ENCODE results near the gene IFNAR1.
"Not testable (repeated sequence)": the region's sequence is repeated elsewhere in the genome, so short reads cannot be mapped to it uniquely, and the experiment has no call there.

Gene IFNAR1

GRCh38 chr21:33308586-33309490 is 15.9 kb upstream of the IFNAR1 start:
- Histone ChIP-seq H3K4me3 (ENCODE audit: low read depth, low read length) (no peak overlapping the region), H3K79me2 (ENCODE audit: control insufficient read depth, insufficient read depth, low read length, unreplicated experiment) (no peaks in the 10 kb centered on the region), H3K36me3 (ENCODE audit: insufficient read depth, low read length) (no peaks in the 10 kb centered on the region), H3K4me1 (ENCODE audit: control insufficient read depth, insufficient read depth, low read length, unreplicated experiment) (no peaks in the 10 kb centered on the region), H3K27me3 (ENCODE audit: insufficient read depth, low read length) (peaks cover 7% of the 10 kb centered on the region; the same call in 1 of the 2 replicates), H2AFZ (ENCODE audit: low read length, unreplicated experiment) (no peak overlapping the region), H3K27ac (ENCODE audit: low read depth, low read length) (no peak overlapping the region)

GRCh38 chr21:33309778-33310177 is 15.0 kb upstream of the IFNAR1 start:
- Histone ChIP-seq H3K36me3 (ENCODE audit: insufficient read depth, low read length) (no peaks in the 10 kb centered on the region), H3K27ac (ENCODE audit: low read depth, low read length) (no peak overlapping the region), H3K27me3 (ENCODE audit: insufficient read depth, low read length) (peaks cover 17% of the 10 kb centered on the region; the same call in 1 of the 2 replicates), H3K4me3 (ENCODE audit: low read depth, low read length) (no peak overlapping the region), H3K79me2 (ENCODE audit: control insufficient read depth, insufficient read depth, low read length, unreplicated experiment) (no peaks in the 10 kb centered on the region), H2AFZ (ENCODE audit: low read length, unreplicated experiment) (no peak overlapping the region), H3K4me1 (ENCODE audit: control insufficient read depth, insufficient read depth, low read length, unreplicated experiment) (no peaks in the 10 kb centered on the region)

DNA sequence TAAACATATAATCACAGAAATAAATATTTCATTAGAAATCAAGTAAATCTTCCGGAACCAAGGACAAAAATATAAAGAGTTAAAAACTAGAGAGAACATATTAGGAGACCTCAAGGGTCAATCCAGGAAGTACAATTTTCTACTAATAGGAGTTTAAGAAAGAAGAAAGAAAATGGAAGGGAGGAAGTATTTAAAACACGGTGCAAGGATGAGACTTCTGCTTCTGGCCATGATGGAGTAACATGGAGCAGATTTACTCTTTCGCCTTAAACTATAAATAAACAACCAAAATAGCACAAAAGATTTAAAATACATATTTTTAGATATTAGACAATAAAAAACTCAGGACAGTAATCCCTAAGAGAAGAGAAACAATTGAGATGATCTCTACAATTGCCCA is 12.6 kb upstream of the IFNAR1 start:
- H2AFZ ChIP-seq (ENCODE audit: low read length, unreplicated experiment): no peak overlapping the region
- H3K79me2 ChIP-seq (ENCODE audit: control insufficient read depth, insufficient read depth, low read length, unreplicated experiment): no peaks in the 10 kb centered on the region
- H3K27me3 ChIP-seq (ENCODE audit: insufficient read depth, low read length): peaks cover 30% of the 10 kb centered on the region
- H3K27ac ChIP-seq (ENCODE audit: low read depth, low read length): no peak overlapping the region
- no peak overlapping the region for H3K4me3 ChIP-seq (ENCODE audit: low read depth, low read length)
- H3K4me1 ChIP-seq (ENCODE audit: control insufficient read depth, insufficient read depth, low read length, unreplicated experiment): no peaks in the 10 kb centered on the region
- H3K36me3 ChIP-seq (ENCODE audit: insufficient read depth, low read length): no peaks in the 10 kb centered on the region

DNA sequence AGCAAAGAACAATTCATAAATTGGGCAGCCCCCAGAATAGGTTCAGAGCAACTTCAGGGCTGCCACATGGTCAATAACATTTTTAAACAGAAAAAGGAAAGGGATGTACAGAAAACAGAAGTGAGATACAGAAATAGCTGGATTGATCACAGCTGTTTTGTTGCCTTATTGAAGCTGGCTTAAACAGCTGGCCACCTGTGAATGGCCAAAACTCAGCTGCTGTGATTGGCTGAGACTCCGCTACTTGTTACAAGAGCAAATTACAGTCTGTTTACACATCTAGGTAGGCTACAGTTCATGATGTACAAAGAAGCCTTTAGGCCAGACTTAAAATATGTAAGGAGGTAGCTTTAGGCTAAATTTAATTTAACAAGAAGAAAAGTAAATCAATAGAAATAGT is 11.6 kb upstream of the IFNAR1 start:
- H2AFZ ChIP-seq (ENCODE audit: low read length, unreplicated experiment): no peak overlapping the region
- no peak overlapping the region for H3K27ac ChIP-seq (ENCODE audit: low read depth, low read length)
- H3K79me2 ChIP-seq (ENCODE audit: control insufficient read depth, insufficient read depth, low read length, unreplicated experiment): no peaks in the 10 kb centered on the region
- no peaks in the 10 kb centered on the region for H3K4me1 ChIP-seq (ENCODE audit: control insufficient read depth, insufficient read depth, low read length, unreplicated experiment)
- peaks cover 35% of the 10 kb centered on the region for H3K27me3 ChIP-seq (ENCODE audit: insufficient read depth, low read length)
- H3K36me3 ChIP-seq (ENCODE audit: insufficient read depth, low read length): no peaks in the 10 kb centered on the region
- no peak overlapping the region for H3K4me3 ChIP-seq (ENCODE audit: low read depth, low read length)

GRCh38 chr21:33313611-33314010 is 11.2 kb upstream of the IFNAR1 start:
- H3K36me3 ChIP-seq (ENCODE audit: insufficient read depth, low read length): no peaks in the 10 kb centered on the region
- H3K27ac ChIP-seq (ENCODE audit: low read depth, low read length): no peak overlapping the region
- H2AFZ ChIP-seq (ENCODE audit: low read length, unreplicated experiment): no peak overlapping the region
- H3K4me3 ChIP-seq (ENCODE audit: low read depth, low read length): no peak overlapping the region
- H3K79me2 ChIP-seq (ENCODE audit: control insufficient read depth, insufficient read depth, low read length, unreplicated experiment): no peaks in the 10 kb centered on the region
- H3K4me1 ChIP-seq (ENCODE audit: control insufficient read depth, insufficient read depth, low read length, unreplicated experiment): no peaks in the 10 kb centered on the region
- peaks cover 38% of the 10 kb centered on the region for H3K27me3 ChIP-seq (ENCODE audit: insufficient read depth, low read length)

- H3K27ac ChIP-seq (ENCODE audit: low read depth, low read length): no peak overlapping the region
- H3K4me1 ChIP-seq (ENCODE audit: control insufficient read depth, insufficient read depth, low read length, unreplicated experiment): no peaks in the 10 kb centered on the region
- no peaks in the 10 kb centered on the region for H3K36me3 ChIP-seq (ENCODE audit: insufficient read depth, low read length)
- no peak overlapping the region for H2AFZ ChIP-seq (ENCODE audit: low read length, unreplicated experiment)
- H3K27me3 ChIP-seq (ENCODE audit: insufficient read depth, low read length): peaks cover 38% of the 10 kb centered on the region
- H3K4me3 ChIP-seq (ENCODE audit: low read depth, low read length): no peak overlapping the region
- H3K79me2 ChIP-seq (ENCODE audit: control insufficient read depth, insufficient read depth, low read length, unreplicated experiment): no peaks in the 10 kb centered on the region
Observed at GRCh38 chr21:33314111-33314510, 10.7 kb upstream of the IFNAR1 start.

DNA sequence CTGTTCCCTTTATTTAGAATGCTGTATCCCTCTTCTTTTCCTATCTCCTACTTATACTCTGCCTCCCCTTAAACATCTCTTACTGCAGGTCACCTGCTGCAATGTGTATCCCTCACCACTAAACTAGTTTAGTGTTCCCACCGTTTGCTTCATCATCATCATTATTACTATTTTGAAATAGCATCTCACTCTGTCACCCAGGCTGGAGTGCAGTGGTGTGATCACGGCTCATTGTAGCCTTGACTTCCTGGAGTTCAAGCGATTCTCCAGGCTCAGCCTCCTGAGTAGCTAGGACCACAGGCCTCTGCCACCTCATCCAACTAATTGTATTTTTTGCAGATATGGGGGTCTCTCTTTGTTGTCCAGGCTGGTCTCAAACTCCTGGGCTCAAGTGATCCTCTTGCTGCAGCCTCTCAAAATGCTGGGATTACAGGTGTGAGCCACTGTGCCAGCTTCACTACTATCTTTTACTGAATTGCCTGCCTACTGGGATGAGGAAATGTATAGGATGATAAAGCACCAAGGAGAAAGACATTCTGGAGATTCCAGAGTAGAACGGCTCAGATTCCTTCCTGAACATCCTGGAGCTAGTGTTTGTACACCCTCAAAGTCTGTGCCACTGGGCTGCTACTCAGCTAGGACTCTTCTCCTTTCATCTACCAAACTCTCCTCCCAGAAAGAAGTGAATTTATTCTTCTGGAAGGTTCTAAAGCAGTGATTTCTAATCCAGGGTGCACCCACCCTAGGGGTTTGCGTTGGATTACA is 8.6 kb upstream of the IFNAR1 start:
- Histone ChIP-seq H3K79me2 (ENCODE audit: control insufficient read depth, insufficient read depth, low read length, unreplicated experiment) (no peaks in the 10 kb centered on the region), H3K27me3 (ENCODE audit: insufficient read depth, low read length) (peaks cover 38% of the 10 kb centered on the region), H3K4me3 (ENCODE audit: low read depth, low read length) (no peak overlapping the region), H3K36me3 (ENCODE audit: insufficient read depth, low read length) (no peaks in the 10 kb centered on the region), H3K27ac (ENCODE audit: low read depth, low read length) (no peak overlapping the region), H2AFZ (ENCODE audit: low read length, unreplicated experiment) (no peak overlapping the region), H3K4me1 (ENCODE audit: control insufficient read depth, insufficient read depth, low read length, unreplicated experiment) (no peaks in the 10 kb centered on the region)

DNA sequence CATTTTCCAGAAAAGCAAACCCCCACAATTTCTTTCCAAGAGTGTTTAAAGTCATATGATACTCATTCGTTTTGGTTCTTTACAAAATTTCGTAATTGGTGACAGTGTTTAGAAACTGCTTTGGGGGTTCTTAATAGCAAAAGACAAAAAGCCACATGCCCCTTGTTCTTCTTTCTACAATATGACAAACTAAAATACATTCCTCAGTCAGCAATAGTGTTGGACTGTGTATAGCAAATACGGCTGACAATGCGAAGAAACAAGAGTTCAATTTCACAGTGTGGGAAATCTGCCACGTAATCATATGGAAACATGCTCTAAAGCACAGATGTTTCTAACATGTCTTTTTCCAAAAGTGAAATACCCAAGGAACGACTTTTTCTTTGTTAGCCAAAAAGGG is 7.6 kb upstream of the IFNAR1 start:
- Histone ChIP-seq H3K27ac (ENCODE audit: low read depth, low read length) (no peak overlapping the region), H3K79me2 (ENCODE audit: control insufficient read depth, insufficient read depth, low read length, unreplicated experiment) (no peaks in the 10 kb centered on the region), H3K36me3 (ENCODE audit: insufficient read depth, low read length) (no peaks in the 10 kb centered on the region), H2AFZ (ENCODE audit: low read length, unreplicated experiment) (no peak overlapping the region), H3K4me1 (ENCODE audit: control insufficient read depth, insufficient read depth, low read length, unreplicated experiment) (no peaks in the 10 kb centered on the region), H3K27me3 (ENCODE audit: insufficient read depth, low read length) (peaks cover 38% of the 10 kb centered on the region), H3K4me3 (ENCODE audit: low read depth, low read length) (no peak overlapping the region; the same call in 1 of the 2 replicates)

- Histone ChIP-seq H3K27me3 (ENCODE audit: insufficient read depth, low read length) (peaks cover 38% of the 10 kb centered on the region), H3K79me2 (ENCODE audit: control insufficient read depth, insufficient read depth, low read length, unreplicated experiment) (no peaks in the 10 kb centered on the region), H3K27ac (ENCODE audit: low read depth, low read length) (no peak overlapping the region), H3K4me3 (ENCODE audit: low read depth, low read length) (no peak overlapping the region), H2AFZ (ENCODE audit: low read length, unreplicated experiment) (no peak overlapping the region), H3K36me3 (ENCODE audit: insufficient read depth, low read length) (no peaks in the 10 kb centered on the region), H3K4me1 (ENCODE audit: control insufficient read depth, insufficient read depth, low read length, unreplicated experiment) (no peaks in the 10 kb centered on the region)
Observed at GRCh38 chr21:33317786-33318486, 6.8 kb upstream of the IFNAR1 start.

DNA sequence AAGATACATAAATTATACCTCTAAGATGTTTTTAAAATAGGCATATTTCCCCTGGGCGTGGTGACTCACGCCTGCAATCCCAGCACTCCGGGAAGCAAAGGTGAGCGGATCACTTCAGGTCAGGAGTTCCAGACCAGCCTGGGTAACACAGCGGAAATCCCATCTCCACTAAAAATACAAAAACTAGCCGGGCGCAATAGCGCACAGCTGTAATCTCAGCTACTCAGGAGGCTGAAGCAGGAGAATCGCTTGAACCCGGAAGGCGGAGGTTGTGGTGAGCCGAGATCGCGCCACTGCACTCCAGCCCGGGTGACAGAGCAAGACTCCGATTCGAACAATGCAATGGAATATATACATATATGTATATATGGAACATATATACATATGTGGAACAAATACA is 3.8 kb upstream of the IFNAR1 start:
- not testable (repeated sequence) for H3K4me1 ChIP-seq (ENCODE audit: control insufficient read depth, insufficient read depth, low read length, unreplicated experiment); H3K79me2 ChIP-seq (ENCODE audit: control insufficient read depth, insufficient read depth, low read length, unreplicated experiment); H2AFZ ChIP-seq (ENCODE audit: low read length, unreplicated experiment); H3K27ac ChIP-seq (ENCODE audit: low read depth, low read length); H3K4me3 ChIP-seq (ENCODE audit: low read depth, low read length); H3K36me3 ChIP-seq (ENCODE audit: insufficient read depth, low read length)
- peaks cover 13% of the 10 kb centered on the region; the same call in 1 of the 2 replicates for H3K27me3 ChIP-seq (ENCODE audit: insufficient read depth, low read length)
